Umbilical cord (tissue), 2 donors: ENCODE results near the gene GPR82. TPM values are rescaled to one million over a fixed set of nuclear protein-coding genes. Genes with fewer than 3 reads are reported as not detected.
A peak's percentile ranks its signal among the peaks of the same experiment; 100 is the strongest.
"Not testable (repeated sequence)": the region's sequence is repeated elsewhere in the genome, so short reads cannot be mapped to it uniquely, and the experiment has no call there.

Experiments
- DNase-seq: peaks from one replicate; pipeline ENCODE4 v3.0.0-alpha.2; 2015; ENCODE audit warnings: low spot score
- total RNA-seq: library from RNA; depleted of rRNA; stranded (reverse); fragments of >200 nt; gene quantifications from one replicate; pipeline ENCODE4 v1.2.3, GENCODE V29; 2014; ENCODE audit warnings: low replicate concordance; ENCODE audit not compliant: insufficient read depth

Gene GPR82
- total RNA-seq, 1 donor from 2014 or later, result 0.72 TPM

DNA sequence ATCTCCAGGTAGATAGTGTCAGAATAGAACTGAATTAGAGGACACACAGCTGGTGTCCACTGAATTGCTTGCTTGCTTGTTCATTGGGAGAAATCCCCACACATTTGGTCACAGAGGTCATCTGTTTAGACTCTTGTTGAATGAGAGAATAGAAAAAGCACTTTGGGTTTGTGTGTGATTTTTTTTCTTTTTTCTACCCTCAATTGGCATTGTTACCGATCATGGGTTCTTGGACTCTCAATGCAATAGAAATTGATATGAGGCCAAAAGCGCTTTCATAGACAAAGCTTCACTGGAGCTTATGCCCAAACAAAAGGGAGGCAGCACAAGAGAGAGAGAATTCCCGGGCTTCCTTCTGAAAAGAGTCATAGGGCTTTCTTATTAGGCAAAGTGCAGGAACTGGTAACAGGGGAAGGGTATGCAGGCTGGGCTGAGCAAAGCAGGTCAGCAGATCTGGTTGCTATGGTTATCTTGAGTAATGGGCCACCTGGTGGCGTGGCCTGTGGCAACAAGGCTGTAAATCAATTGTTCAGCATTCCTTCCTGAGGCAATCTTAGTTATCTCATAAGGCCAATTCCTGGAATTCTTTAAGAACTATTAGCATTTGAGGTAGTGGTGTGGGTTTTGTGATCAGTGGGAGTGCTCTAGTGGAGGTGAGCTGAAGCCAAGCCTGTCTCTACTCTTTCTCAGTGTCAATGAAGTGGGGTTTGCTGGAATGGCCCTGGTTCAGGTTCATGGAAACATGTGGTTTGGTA, 5.3 kb upstream of the GPR82 start:
- no peak for DNase-seq

DNA sequence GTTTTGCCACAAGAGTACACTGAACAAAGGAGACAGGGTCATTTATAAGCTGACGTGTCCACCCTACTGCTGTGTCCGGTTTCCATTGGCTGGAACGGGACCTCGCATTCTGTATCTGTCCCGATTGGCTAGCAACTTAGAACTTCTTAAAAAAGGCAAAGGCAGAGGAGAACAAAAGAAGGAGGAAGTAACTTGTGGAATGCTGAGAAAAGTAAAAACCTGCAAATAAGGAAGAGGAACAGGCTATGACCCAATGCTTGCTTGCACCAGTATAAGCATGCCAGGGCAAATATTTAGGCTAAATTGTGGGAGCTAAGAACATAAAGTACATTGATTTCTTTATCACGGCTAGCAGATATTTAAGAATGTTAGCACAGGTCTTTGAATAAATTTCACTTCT, 4.4 kb upstream of the GPR82 start:
- DNase-seq, result not testable (repeated sequence)

DNA sequence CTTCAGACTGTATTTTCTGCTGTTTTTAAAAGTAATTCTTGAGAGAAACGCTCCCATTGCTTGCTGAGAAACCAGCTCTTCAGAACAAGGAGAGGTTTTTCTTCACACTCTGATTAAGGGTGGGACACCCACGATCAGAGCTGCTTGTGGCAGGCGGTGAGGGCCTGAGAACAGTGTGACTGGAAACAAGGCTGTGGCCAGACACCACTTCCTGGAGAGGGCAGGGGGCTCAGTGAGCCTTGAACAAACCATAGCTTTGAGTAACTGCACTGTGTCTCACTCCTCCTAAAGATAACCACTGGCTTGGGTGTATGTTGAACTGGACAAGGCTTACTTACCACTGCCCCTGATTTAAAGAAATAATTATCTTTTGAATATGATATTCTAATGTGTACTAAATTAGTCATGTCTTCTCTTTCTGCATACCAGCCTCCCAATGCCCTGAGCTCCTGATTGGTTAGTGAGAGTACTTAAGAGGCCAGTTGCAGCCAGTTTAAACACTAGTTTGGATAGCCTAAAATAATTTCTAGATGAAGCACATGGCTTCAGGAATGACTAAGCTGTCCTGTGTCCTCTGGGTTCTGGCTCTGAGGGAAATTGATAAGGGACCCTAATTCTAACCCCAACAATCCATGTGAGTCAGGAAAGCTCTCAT, 3.7 kb upstream of the GPR82 start:
- no peak for DNase-seq

DNA sequence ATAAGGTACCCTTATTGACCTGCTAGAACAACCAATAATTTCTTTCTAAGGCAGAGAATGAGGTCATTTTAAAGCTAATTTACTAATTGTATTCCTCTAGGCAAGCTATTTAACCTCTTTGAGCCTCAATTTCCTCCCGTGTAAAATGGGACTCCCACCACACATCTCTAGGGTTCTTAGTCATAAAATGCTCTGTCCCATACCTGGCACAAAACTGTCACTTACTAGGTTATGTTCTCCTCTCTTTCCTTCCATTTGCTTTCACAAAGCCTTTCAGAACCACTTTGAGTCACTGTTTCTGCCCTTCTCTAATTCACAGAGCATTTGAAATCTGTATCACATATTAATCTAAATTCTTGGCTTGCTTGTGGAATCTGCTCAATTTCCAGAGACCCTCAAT, 2.4 kb upstream of the GPR82 start:
- no peak for DNase-seq

DNA sequence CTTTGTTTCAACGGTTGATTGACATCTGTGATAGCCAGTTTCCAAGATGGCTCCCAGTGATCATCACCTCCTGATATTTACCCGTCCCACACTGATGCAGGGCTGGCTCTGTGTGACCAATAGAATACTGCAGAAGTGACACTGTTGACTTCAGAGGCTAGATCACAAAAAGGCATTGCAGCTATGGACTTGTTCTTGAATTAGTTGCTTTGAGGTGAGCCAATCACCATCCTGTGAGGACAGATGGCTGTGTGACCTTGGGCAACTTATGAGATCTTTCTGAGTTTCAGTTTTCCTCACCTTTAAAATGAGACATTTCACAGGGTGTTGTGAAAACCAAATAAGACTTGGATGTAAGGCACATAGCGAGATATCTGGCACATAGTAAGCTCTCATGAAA, 1.8 kb upstream of the GPR82 start:
- no peak for DNase-seq

DNA sequence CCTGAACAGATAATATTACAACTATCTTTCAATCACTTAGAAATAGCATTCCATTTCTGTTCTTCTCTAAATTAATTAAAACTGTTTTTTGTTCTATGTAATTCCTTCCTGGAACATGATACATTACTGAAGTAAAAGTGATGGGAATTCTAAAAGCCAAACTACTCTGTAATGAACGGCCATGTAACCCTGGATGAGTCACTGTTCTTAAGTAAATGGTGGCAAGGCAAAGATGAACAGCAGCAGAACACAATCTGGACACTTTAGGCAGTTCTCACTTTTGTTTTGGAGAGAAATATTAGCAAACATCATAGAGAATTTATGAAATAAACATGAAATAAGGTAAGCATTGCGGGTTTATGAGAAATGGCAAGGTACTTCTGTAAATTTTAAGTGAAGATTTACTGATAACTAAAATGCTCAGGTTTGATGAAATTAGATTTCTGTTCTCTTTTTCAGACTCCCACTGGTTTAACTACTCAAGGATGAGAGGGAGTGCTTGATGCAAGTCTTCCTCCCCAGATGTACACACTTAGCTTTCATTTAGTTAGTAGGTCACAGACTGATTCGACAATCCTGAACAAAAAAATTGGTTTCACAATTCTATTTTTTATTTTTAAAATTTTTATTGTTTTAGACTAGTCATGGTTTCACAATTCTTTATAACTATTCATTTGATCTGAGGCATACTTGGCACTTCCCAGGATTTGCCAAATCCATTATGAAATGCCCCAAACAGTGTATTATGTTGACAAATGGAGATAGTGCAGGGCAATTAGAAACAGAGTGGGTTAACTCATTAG, 964 bp upstream of the GPR82 start:
- no peak for DNase-seq

DNA sequence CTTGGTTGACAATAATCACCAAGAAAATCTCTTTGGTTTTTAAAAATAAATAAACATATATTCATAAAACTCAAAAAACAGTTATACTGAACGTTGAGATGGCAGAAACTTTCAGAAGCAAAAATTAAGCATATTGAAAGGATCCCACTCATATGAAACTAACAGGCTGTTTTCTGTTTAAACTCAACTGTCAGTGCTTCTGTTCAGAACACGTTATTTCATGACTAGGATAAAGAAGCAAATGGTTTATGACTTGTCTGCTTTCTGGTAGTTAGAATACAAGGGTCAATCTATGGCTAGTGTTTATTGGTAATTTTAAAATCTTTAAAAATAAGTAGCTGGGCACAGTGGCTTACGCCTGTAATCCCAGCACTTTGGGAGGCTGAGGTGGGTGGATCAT, 4.1 kb downstream of the GPR82 start:
- no peak for DNase-seq

DNA sequence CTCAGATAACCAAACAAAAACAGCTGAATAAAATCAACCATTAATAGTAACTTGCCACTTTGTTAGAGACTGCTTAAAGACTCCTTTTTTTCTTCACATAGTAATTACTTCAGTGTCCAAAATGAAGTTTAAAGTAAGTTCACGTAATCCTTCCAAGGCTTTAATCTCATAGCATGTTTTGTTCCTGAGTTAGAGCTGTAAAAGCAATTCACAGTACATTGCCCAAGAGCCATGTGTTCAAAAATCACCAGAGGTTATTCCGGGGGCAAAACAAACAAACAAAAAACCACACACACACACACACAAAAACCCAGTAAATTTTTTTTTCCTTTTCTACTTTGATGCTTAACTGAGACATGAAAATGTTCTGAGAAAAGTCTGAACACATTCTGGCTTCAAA, 6.1 kb downstream of the GPR82 start:
- no peak for DNase-seq

DNA sequence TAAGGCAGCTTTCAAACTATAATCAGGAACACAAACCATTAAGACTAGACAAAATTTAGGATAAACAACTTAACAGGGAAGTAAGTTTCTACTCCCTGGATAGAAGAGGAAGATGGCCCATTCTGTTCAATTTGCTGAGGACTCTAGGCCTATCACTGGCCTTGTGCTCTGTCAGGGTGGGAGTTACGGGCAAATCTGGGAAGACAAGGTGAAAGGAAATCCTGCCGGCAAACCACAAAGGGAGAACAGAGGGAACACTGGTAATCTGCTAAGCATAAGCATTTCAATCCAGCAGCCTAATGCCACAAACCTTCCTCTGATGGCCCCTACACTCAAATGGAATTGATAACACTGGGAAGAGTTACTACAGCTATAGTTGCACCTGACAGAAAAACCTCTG, 8.3 kb downstream of the GPR82 start:
- no peak for DNase-seq

DNA sequence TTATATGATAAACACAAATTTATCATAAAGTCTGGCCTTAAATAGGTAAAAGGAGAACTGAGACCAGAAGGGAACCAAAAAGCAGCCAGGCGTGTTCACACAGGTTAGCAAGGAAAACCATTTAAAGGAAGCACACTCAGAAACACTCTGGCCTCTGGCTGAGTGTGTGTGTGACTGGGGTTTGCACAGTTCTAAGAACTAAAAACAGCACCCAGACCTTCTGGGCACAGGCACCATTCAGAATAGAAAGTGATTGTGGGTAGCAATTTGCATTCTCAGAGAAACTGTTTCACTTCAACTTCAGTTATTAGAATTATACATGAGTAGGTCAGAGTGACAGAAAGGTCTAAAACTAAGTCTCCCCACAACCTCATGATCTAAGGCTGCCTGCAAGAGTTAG, 10.0 kb downstream of the GPR82 start:
- DNase-seq, result peak; percentile 7

DNA sequence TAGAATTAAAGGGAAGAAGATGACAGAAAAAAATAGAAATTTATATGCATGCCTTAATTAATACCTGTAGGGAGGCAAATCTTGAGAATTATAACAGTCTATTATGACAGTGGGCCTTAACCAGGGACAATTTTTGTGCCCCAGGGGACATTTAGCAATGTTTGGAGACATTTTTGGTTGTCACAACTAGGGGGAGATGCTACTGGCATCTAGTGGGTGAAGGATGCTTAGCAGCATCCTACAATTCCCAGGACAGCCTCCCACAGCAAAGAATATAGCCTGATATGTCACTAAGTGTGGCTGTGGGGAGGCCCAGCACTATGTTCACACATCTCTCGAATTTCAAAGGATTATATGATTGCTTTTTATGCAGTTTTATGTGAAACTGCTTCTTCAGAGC, 10.5 kb downstream of the GPR82 start:
- peak; percentile 5 for DNase-seq

DNA sequence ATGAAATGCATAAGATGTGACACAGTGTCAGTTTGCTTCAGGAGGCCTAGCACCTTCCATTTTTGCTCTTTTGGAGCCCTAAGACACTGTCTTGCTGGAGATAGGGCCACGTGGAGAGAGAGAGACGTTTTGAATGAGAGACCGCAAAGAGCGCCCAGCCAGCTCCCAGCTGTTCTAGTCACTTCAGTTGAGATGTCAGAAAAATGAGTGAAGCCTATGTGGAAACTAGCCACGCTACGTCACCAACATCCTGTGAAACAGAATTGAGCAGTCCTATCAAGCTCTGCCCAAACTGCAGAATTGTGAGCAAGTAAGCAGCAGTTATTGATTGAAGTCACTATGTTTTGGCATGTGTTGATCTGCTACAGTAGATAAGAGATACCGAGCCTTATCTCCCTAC, 13.1 kb downstream of the GPR82 start:
- DNase-seq, result peak; percentile 3

DNA sequence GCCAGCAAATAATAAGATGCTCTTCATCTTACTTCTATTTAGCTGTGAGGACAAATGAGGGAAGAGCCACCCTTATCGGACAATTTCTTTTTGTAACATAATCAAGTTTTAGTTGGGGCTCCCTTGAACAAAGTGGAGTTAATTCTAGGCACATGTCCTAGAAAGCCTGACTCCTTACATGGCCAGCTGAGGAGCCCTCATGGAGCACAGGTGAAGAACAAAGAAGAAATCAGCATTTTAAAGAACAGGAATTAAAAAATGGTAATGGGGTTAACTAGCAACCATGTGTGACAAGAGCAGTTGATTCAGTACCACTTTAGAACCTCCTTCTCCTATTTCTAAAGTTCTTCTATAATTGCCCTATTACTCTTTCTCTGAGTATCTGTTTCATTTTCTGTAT, 15.9 kb downstream of the GPR82 start:
- no peak for DNase-seq

DNA sequence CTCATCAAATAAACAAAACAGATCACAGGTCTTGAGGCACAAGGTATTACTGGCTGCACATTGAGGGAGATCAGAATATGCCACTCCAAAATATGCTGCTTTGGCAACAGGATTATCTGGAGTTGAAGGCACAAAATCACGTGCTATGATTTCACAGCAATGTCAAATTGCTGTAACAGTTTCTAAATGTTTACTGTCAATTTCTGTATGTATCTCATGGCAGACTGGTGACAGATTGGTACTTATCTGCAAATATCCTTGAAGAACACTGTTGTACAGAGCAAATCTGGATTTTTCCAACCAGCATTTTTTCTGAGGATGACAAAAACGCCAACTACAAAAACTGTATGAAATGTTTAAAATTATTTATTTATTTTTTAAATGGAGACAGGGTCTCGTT, 26.7 kb downstream of the GPR82 start:
- no peak for DNase-seq

DNA sequence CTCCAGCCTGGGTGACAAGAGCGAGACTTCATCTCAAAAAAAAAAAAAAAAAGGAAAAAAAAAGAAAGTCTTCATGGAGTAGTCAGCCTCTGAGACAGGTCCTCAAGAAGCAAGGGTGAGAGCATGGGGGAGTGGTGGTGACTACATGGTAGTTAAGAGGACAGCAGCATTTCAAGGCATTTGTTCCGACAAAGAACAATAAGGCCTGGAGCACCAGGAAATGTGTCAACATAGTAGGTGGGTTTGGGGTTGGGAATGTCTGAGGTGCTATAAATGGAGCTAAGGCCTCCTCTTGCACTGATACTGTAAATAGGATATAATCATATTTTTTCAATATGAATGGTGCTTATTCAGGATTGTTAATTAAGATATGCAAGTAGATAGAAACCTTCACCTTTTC, 34.4 kb downstream of the GPR82 start:
- DNase-seq, result no peak

DNA sequence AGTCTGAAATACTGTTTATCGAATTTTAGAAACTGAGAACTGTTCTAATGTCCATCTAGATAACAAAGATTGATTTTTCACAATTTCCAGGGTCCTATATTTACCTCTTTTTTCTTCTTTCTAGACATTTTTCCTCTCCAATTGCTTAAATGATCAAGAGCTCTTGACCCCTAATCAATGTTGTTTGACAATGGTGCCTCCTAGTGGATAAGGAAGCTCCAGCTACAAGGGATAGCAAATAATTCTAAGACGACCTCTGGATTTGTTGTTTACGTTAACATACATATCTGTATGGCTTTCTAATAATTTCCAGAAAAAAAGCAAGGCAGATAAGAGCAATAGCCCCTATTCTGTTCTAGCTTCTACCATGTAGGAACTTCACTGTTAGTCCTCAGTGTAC, 35.8 kb downstream of the GPR82 start:
- DNase-seq, result no peak

DNA sequence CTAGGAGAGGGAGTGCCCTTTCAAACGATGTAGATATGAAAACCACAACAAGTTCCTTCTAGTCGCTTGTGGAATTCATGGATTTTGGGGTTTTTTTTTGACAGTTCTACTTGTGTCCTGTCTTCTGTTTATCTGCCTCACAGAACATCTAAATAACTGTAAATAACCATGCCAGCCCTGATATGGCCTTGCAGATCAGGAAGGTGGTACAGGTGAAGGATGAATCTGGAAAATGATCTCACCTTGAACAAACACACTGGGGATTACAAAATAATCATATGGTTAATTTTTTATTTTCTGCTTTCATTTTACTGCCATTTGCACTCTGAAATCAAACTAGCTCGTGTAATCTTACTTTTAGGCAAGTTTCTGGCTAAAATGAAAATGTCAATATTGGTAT, 37.2 kb downstream of the GPR82 start:
- no peak for DNase-seq

DNA sequence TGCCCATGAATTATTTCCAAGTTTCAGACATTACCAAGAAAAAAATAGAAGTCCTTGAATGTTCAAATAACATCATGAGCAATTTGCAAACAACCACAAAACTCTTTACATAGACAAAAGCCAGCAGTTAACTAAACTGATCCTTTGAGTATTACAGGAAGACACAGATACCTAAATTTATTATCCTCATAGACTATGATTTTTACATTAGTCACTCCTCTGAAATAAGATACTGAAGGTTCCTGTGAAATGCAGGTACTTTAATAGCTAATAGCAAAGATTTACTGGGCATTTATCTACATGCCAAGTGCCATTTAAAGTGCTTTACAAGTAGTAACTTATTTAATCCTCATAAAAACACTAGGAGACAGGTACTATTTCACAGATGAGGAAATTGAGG, 37.7 kb downstream of the GPR82 start:
- DNase-seq, result no peak

DNA sequence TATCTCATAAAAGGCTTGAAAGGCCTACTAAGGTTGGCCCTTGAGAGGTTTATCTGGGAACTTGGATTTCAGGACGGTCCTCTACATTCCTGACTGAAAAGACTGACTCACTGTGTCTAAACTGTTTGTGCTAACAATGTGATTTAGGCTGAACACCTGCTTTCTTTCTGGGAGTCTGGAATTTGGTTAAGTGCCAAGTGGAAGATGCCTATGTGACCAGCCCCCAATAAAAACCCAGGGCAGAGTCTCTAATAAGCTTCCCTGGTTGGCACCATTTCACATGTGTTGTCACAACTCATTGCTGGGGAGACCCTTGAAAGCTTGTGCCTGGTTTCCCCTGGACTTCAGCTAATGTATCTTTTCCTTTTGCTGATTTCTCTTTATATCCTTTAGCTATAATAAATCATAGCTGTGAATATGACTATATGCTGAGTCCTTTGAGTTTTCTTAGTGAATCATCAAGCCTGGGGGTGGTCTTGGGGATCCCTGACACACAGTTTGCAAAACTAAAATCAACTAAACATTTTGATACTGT, 55.1 kb downstream of the GPR82 start:
- DNase-seq, result peak; percentile 35
